Astrocyte (in vitro differentiated cells and primary cell): ENCODE measurements around the gene SGPL1. TPM values are rescaled to one million over a fixed set of nuclear protein-coding genes. Genes with fewer than 3 reads are reported as not detected.

Source experiments
- DNase-seq: peaks from one replicate; pipeline ENCODE4 v3.0.0-alpha.2; 2010; ENCODE audit warnings: low read depth
- FAIRE-seq: peaks from 2 replicates; lab custom pipeline; 2011; peaks lifted over from hg19 to GRCh38; lab: Jason Lieb, UNC
- H2AFZ ChIP-seq: 2 replicates; pipeline ENCODE4 v1.6.0; 2012; ENCODE audit warnings: low read depth, low read length, inconsistent platforms
- H3K27ac ChIP-seq: 2 replicates; pipeline ENCODE4 v1.5.1; 2011; ENCODE audit warnings: low read depth, low read length, inconsistent platforms
- H3K27me3 ChIP-seq: 2 replicates; pipeline ENCODE4 v1.6.0; 2011; ENCODE audit warnings: low read length, inconsistent platforms; ENCODE audit not compliant: insufficient read depth
- H3K36me3 ChIP-seq: 2 replicates; pipeline ENCODE4 v1.5.1; 2011; ENCODE audit warnings: low read length, inconsistent platforms; ENCODE audit not compliant: insufficient read depth
- H3K4me1 ChIP-seq: 2 replicates; pipeline ENCODE4 v1.5.1; 2011; ENCODE audit warnings: low read length, inconsistent platforms; ENCODE audit not compliant: insufficient read depth
- H3K4me2 ChIP-seq: 2 replicates; pipeline ENCODE4 v1.6.0; 2012; ENCODE audit warnings: low read length, inconsistent platforms
- H3K4me3 ChIP-seq: 2 replicates; pipeline ENCODE4 v1.5.1; 2011; ENCODE audit warnings: low read depth, mild to moderate bottlenecking, low read length, inconsistent platforms; ENCODE audit not compliant: insufficient read depth
- H3K79me2 ChIP-seq: 2 replicates; pipeline ENCODE4 v1.6.0; 2012; ENCODE audit warnings: mild to moderate bottlenecking, low read length, inconsistent platforms; ENCODE audit not compliant: insufficient read depth
- H3K9ac ChIP-seq: 2 replicates; pipeline ENCODE4 v1.6.0; 2012; ENCODE audit warnings: mild to moderate bottlenecking, low read length, inconsistent platforms
- H3K9me3 ChIP-seq: 2 replicates; pipeline ENCODE4 v1.5.1; 2012; ENCODE audit warnings: low read depth, mild to moderate bottlenecking, low read length, inconsistent platforms; ENCODE audit not compliant: insufficient read depth
- H4K20me1 ChIP-seq: 2 replicates; pipeline ENCODE4 v1.6.0; 2012; ENCODE audit warnings: low read length, inconsistent platforms; ENCODE audit not compliant: insufficient read depth
- H3K27ac Mint-ChIP-seq: one replicate; pipeline ENCODE4 v1.8.0; 2021; ENCODE audit warnings: mild to moderate bottlenecking, mixed read lengths; ENCODE audit not compliant: unreplicated experiment
- H3K27me3 Mint-ChIP-seq: one replicate; pipeline ENCODE4 v1.8.0; 2021; ENCODE audit warnings: low read depth, mixed read lengths; ENCODE audit not compliant: unreplicated experiment
- H3K36me3 Mint-ChIP-seq: one replicate; pipeline ENCODE4 v1.8.0; 2021; ENCODE audit warnings: low read depth, mixed read lengths; ENCODE audit not compliant: unreplicated experiment
- H3K4me1 Mint-ChIP-seq: one replicate; pipeline ENCODE4 v1.8.0; 2021; ENCODE audit warnings: low read depth, mixed read lengths; ENCODE audit not compliant: unreplicated experiment
- H3K4me3 Mint-ChIP-seq: one replicate; pipeline ENCODE4 v1.8.0; 2021; ENCODE audit warnings: mild to moderate bottlenecking, moderate library complexity, mixed read lengths; ENCODE audit not compliant: unreplicated experiment
- H3K9me3 Mint-ChIP-seq: one replicate; pipeline ENCODE4 v1.8.0; 2021; ENCODE audit warnings: mild to moderate bottlenecking, mixed read lengths; ENCODE audit not compliant: unreplicated experiment
- CTCF ChIP-seq: IDR thresholded peaks from 2 replicates; pipeline ENCODE4 v1.5.1; 2011; ENCODE audit warnings: low read depth, mild to moderate bottlenecking, inconsistent platforms, low read length, moderate library complexity; ENCODE audit not compliant: insufficient read depth
- EZH2 ChIP-seq: IDR thresholded peaks from 2 replicates; pipeline ENCODE4 v1.6.1; 2012; ENCODE audit warnings: mild to moderate bottlenecking, low read length, inconsistent platforms; ENCODE audit not compliant: insufficient read depth
- total RNA-seq: library from RNA; stranded (reverse); gene quantifications from 2 replicates; pipeline ENCODE4 v1.2.1, GENCODE V29; 2021

SGPL1 gene
- total RNA-seq, 1 donor from 2014 or later = 101 TPM

GRCh38 chr10:70804421-70804808, 11.3 kb upstream of the SGPL1 start:
- Histone ChIP-seq H2AFZ (no peak overlapping the region), H3K4me1 (peaks cover 7% of the 10 kb centered on the region), H3K27ac (no peak overlapping the region), H3K9me3 (no peaks in the 10 kb centered on the region), H3K36me3 (no peaks in the 10 kb centered on the region), H4K20me1 (no peaks in the 10 kb centered on the region), H3K4me2 (peak overlapping the region; percentile 10), H3K79me2 (no peaks in the 10 kb centered on the region), H3K27me3 (no peaks in the 10 kb centered on the region), H3K4me3 (no peak overlapping the region), H3K9ac (no peak overlapping the region)
- H3K27me3 Mint-ChIP-seq = peaks cover 2% of the 10 kb centered on the region
- no peak for FAIRE-seq
- H3K9me3 Mint-ChIP-seq = no peaks in the 10 kb centered on the region
- DNase-seq = peak; percentile 94
- H3K4me1 Mint-ChIP-seq = peaks cover 14% of the 10 kb centered on the region
- no peak overlapping the region for H3K4me3 Mint-ChIP-seq
- TF ChIP-seq CTCF (no peak), EZH2 (no peak)
- no peak overlapping the region for H3K27ac Mint-ChIP-seq
- peaks cover 4% of the 10 kb centered on the region for H3K36me3 Mint-ChIP-seq

GRCh38 chr10:70805619-70806215, 10.0 kb upstream of the SGPL1 start:
- Histone ChIP-seq H3K9me3 (no peaks in the 10 kb centered on the region), H3K4me2 (no peak overlapping the region), H3K4me1 (peaks cover 7% of the 10 kb centered on the region), H3K27me3 (no peaks in the 10 kb centered on the region), H4K20me1 (no peaks in the 10 kb centered on the region), H3K27ac (no peak overlapping the region), H3K4me3 (no peak overlapping the region), H3K36me3 (no peaks in the 10 kb centered on the region), H3K9ac (no peak overlapping the region), H2AFZ (no peak overlapping the region), H3K79me2 (no peaks in the 10 kb centered on the region)
- peaks cover 21% of the 10 kb centered on the region for H3K4me1 Mint-ChIP-seq
- no peaks in the 10 kb centered on the region for H3K27me3 Mint-ChIP-seq
- H3K9me3 Mint-ChIP-seq = no peaks in the 10 kb centered on the region
- no peak overlapping the region for H3K4me3 Mint-ChIP-seq
- TF ChIP-seq CTCF = no peak
- no peak for TF ChIP-seq EZH2
- peaks cover 4% of the 10 kb centered on the region for H3K36me3 Mint-ChIP-seq
- no peak overlapping the region for H3K27ac Mint-ChIP-seq
- peak; percentile 36 for DNase-seq
- no peak for FAIRE-seq

- no peak overlapping the region for H3K9ac ChIP-seq
- no peaks in the 10 kb centered on the region for H3K36me3 ChIP-seq
- no peak overlapping the region for H3K27ac ChIP-seq
- Mint-ChIP-seq H3K9me3 (no peaks in the 10 kb centered on the region), H3K27me3 (no peaks in the 10 kb centered on the region), H3K36me3 (peaks cover 4% of the 10 kb centered on the region), H3K4me1 (peaks cover 24% of the 10 kb centered on the region), H3K4me3 (no peak overlapping the region), H3K27ac (no peak overlapping the region)
- no peaks in the 10 kb centered on the region for H3K79me2 ChIP-seq
- H3K4me1 ChIP-seq = peaks cover 7% of the 10 kb centered on the region
- H4K20me1 ChIP-seq = no peaks in the 10 kb centered on the region
- no peak for DNase-seq
- H3K27me3 ChIP-seq = no peaks in the 10 kb centered on the region
- H3K4me2 ChIP-seq = no peak overlapping the region
- TF ChIP-seq CTCF (no peak), EZH2 (no peak)
- no peak overlapping the region for H2AFZ ChIP-seq
- no peak for FAIRE-seq
- H3K9me3 ChIP-seq = no peaks in the 10 kb centered on the region
- H3K4me3 ChIP-seq = no peak overlapping the region
Observed at GRCh38 chr10:70806841-70807240, 8.9 kb upstream of the SGPL1 start.
